GM12891 (cell line): ENCODE results near the gene BTAF1.

Experiments
- DNase-seq: peaks from one replicate; pipeline ENCODE4 v3.0.0; 2011; ENCODE audit warnings: low spot score; ENCODE audit not compliant: insufficient read length
- FAIRE-seq: peaks from 2 replicates; lab custom pipeline; 2011; peaks lifted over from hg19 to GRCh38; lab: Jason Lieb, UNC
- PAX5 ChIP-seq: IDR thresholded peaks from 2 replicates; pipeline ENCODE4 v1.6.1; 2011; ENCODE audit warnings: low read length, moderate library complexity, mild to moderate bottlenecking; ENCODE audit not compliant: insufficient read depth, severe bottlenecking
- POLR2A ChIP-seq: IDR thresholded peaks from 2 replicates; pipeline ENCODE4 v1.6.1; 2011; ENCODE audit warnings: low read depth, low read length, control low read depth
- POLR2AphosphoS5 ChIP-seq: IDR thresholded peaks from 2 replicates; pipeline ENCODE4 v1.6.1; 2011; ENCODE audit warnings: low read depth, low read length, control low read depth
- POU2F2 ChIP-seq: IDR thresholded peaks from 2 replicates; pipeline ENCODE4 v1.6.1; 2011; ENCODE audit warnings: low read depth, mild to moderate bottlenecking, control low read depth, low read length, moderate library complexity
- SPI1 ChIP-seq: IDR thresholded peaks from 2 replicates; pipeline ENCODE4 v1.6.1; 2011; ENCODE audit warnings: low read depth, low read length, control low read depth
- TAF1 ChIP-seq: IDR thresholded peaks from 2 replicates; pipeline ENCODE4 v1.6.1; 2011; ENCODE audit warnings: low read depth, low read length, control low read depth

Gene BTAF1

GRCh38 chr10:92074126-92074887 is 150.7 kb downstream of the BTAF1 start:
- DNase-seq = no peak
- TF ChIP-seq POLR2A (no peak), POLR2AphosphoS5 (no peak), PAX5 (no peak), POU2F2 (no peak), SPI1 (no peak), TAF1 (no peak)
- FAIRE-seq = no peak

DNA sequence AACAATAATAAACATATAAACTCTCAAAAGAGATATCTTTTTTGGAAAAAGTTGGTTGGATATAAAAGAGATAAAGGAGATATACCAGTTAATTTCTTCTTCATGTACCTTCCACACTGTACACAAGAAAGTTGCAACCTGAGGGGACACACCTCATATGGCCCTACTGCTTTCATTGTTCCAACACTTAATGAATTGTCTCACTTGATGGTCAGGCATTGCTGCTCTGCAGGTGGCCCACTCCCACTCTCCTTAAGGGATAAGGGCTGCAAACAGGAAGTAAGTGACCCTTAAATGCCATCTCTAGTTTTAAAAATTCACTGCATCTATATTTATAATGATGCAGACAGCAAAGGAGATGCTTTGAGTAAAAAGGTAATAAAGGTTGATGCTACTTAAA is 152.3 kb downstream of the BTAF1 start:
- TF ChIP-seq POLR2AphosphoS5 (no peak), TAF1 (no peak), POLR2A (no peak), SPI1 (no peak), POU2F2 (no peak)
- FAIRE-seq (peak; percentile 16), DNase-seq (no peak)

- no peak for TF ChIP-seq SPI1
- TF ChIP-seq TAF1 = no peak
- TF ChIP-seq POLR2A = no peak
- TF ChIP-seq POLR2AphosphoS5 = no peak
- TF ChIP-seq PAX5 = no peak
- TF ChIP-seq POU2F2 = no peak
- DNase-seq (no peak), FAIRE-seq (no peak)
Measured at GRCh38 chr10:92076722-92077121, 153.2 kb downstream of the BTAF1 start.

GRCh38 chr10:92079003-92079402 is 155.4 kb downstream of the BTAF1 start:
- no peak for TF ChIP-seq POLR2AphosphoS5
- TF ChIP-seq SPI1 = no peak
- no peak for TF ChIP-seq TAF1
- TF ChIP-seq POLR2A = no peak
- TF ChIP-seq POU2F2 = no peak
- TF ChIP-seq PAX5 = no peak
- FAIRE-seq (no peak), DNase-seq (no peak)
